Astrocyte (in vitro differentiated cells and primary cell): Measurements from ENCODE around the gene COL5A2.

Experiments
- EZH2 ChIP-seq: IDR thresholded peaks from 2 replicates; pipeline ENCODE4 v1.6.1; 2012; ENCODE audit warnings: mild to moderate bottlenecking, low read length, inconsistent platforms; ENCODE audit not compliant: insufficient read depth
- TF ChIP-seq, protein P1 (sequence below): IDR thresholded peaks from 2 replicates; pipeline ENCODE4 v1.5.1; 2011; ENCODE audit warnings: low read depth, mild to moderate bottlenecking, inconsistent platforms, low read length, moderate library complexity; ENCODE audit not compliant: insufficient read depth

DNA sequence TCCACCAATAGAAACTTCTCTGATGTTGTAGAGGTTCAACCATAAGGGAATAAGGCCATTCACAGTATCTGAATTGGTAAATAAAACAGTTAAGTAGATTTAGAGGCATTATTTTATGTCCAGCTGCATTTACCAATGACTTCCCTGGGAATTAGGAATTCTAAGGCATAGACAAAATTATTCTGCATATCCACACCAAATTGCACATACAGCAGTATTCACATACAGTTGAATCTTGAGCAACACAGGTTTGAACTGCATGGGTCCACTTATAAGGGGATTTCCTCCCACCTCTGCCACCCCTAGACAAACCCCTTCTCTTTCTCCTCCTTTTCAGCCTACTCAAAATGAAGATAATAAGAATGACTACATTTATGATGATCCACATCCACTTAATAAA is 54.4 kb downstream of the COL5A2 start:
- TF ChIP-seq, protein P1, sequence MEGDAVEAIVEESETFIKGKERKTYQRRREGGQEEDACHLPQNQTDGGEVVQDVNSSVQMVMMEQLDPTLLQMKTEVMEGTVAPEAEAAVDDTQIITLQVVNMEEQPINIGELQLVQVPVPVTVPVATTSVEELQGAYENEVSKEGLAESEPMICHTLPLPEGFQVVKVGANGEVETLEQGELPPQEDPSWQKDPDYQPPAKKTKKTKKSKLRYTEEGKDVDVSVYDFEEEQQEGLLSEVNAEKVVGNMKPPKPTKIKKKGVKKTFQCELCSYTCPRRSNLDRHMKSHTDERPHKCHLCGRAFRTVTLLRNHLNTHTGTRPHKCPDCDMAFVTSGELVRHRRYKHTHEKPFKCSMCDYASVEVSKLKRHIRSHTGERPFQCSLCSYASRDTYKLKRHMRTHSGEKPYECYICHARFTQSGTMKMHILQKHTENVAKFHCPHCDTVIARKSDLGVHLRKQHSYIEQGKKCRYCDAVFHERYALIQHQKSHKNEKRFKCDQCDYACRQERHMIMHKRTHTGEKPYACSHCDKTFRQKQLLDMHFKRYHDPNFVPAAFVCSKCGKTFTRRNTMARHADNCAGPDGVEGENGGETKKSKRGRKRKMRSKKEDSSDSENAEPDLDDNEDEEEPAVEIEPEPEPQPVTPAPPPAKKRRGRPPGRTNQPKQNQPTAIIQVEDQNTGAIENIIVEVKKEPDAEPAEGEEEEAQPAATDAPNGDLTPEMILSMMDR: no peak
- TF ChIP-seq EZH2: no peak
